SK-N-MC (cell line): ENCODE data around the gene ASB6.

Source experiments
- EZH2 ChIP-seq: fragments of 200-600 bp; sonication (generic); IDR thresholded peaks from one replicate; pipeline ENCODE4 v1.6.1; 2017; ENCODE audit warnings: antibody characterized with exemption
- FOXP2 ChIP-seq: optimal IDR thresholded peaks from 2 replicates; pipeline ENCODE3; 2011; ENCODE audit warnings: mild to moderate bottlenecking, moderate library complexity; ENCODE audit not compliant: insufficient read depth; ENCODE audit errors: extremely low read length, control extremely low read depth
- POLR2AphosphoS5 ChIP-seq: IDR thresholded peaks from 2 replicates; pipeline ENCODE4 v1.6.1; 2012; ENCODE audit warnings: mild to moderate bottlenecking, low read depth, low read length, borderline replicate concordance

DNA sequence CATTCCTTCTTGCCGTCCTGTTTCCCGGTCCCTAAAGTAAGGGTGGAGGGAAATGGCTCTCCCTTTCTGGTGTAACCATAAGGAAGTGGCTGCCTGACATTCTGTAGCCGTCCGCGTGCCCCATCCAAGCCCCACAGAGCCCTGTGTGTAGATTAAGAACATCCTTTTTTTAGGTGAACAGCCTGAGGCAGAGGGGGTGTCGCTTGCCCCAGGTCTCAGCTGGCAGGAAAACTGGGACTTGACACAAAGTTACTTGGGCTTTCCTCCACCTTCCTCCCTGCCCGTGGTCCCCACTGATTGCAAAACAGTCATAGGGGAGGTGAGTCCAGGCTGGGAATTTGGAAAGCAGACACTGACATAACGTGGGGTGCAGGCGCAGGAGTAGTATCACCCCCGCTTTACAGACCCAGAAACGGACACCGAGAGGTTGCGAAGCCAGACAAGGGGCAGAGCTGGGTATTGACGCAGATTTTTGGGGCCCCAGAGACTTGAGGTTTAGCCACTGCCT lies 43.8 kb downstream of the ASB6 start:
- no peak for TF ChIP-seq EZH2
- TF ChIP-seq POLR2AphosphoS5: no peak
- TF ChIP-seq FOXP2: no peak
